CD4-positive, alpha-beta T cell treated with Interleukin-2 at 100 ng/mL for 4 hours (primary cell): ENCODE measurements around the gene GP1BB.
"Not testable (repeated sequence)": the region's sequence is repeated elsewhere in the genome, so short reads cannot be mapped to it uniquely, and the experiment has no call there.

Source experiments
- DNase-seq: peaks from one replicate; pipeline ENCODE4 v3.0.0-alpha.2; 2020; ENCODE audit warnings: low spot score

GP1BB gene

GRCh38 chr22:19723232-19723982, at the start of gene GP1BB:
TSS of gene GP1BB (plus strand) at chr22:19723539. CDS start at chr22:19723570, 31 bp downstream.
- DNase-seq, result no peak

- DNase-seq, result no peak
These were observed 49.7 kb upstream of the GP1BB start for GRCh38 chr22:19673660-19674059.

GRCh38 chr22:19674129-19674928, 49.0 kb upstream of the GP1BB start:
- DNase-seq, result no peak

GRCh38 chr22:19674929-19675253, 48.4 kb upstream of the GP1BB start:
- no peak for DNase-seq

- no peak for DNase-seq
These were observed 47.9 kb upstream of the GP1BB start for GRCh38 chr22:19675428-19675827.

- not testable (repeated sequence) for DNase-seq
These were observed 46.9 kb upstream of the GP1BB start for GRCh38 chr22:19676437-19676836.

- no peak for DNase-seq
These were observed 44.3 kb upstream of the GP1BB start for GRCh38 chr22:19678949-19679521.

GRCh38 chr22:19679522-19680101, 43.7 kb upstream of the GP1BB start:
- DNase-seq, result peak; percentile 25

- DNase-seq, result no peak
These were observed 43.0 kb upstream of the GP1BB start for GRCh38 chr22:19680287-19680881.

GRCh38 chr22:19680911-19681862, 42.2 kb upstream of the GP1BB start:
- no peak for DNase-seq

- DNase-seq, result no peak
These were observed 41.5 kb upstream of the GP1BB start for GRCh38 chr22:19681863-19682245.

- DNase-seq, result no peak
These were observed 36.4 kb upstream of the GP1BB start for GRCh38 chr22:19686946-19687345.

- no peak for DNase-seq
These were observed 35.6 kb upstream of the GP1BB start for GRCh38 chr22:19687561-19688300.

- no peak for DNase-seq
These were observed 34.7 kb upstream of the GP1BB start for GRCh38 chr22:19688301-19689290.

GRCh38 chr22:19689408-19689807, 33.9 kb upstream of the GP1BB start:
- no peak for DNase-seq

GRCh38 chr22:19691007-19691720, 32.2 kb upstream of the GP1BB start:
- no peak for DNase-seq

GRCh38 chr22:19691721-19692341, 31.5 kb upstream of the GP1BB start:
- DNase-seq, result no peak

- no peak for DNase-seq
These were observed 29.8 kb upstream of the GP1BB start for GRCh38 chr22:19693581-19693980.
